Right atrium auricular region (tissue), 2 donors: Measurements from ENCODE around the gene CFHR5. TPM values are rescaled to one million over a fixed set of nuclear protein-coding genes. Genes with fewer than 3 reads are reported as not detected.
"Not testable (repeated sequence)": the region's sequence is repeated elsewhere in the genome, so short reads cannot be mapped to it uniquely, and the experiment has no call there.

Source experiments
- DNase-seq: peaks from one replicate; pipeline ENCODE4 v3.0.0-alpha.2; 2019; ENCODE audit warnings: low spot score
- H3K27ac ChIP-seq, 2 donors: fragments of 200-600 bp; sonication (generic); 1 replicate in 1 of 2; 2 replicates in 1 of 2; pipeline ENCODE4 v1.5.1; 2016 to 2019
- H3K27me3 ChIP-seq, 2 donors: fragments of 200-600 bp; sonication (generic); one replicate each; pipeline versions ENCODE4 v1.5.1 to v1.6.0; 2017 to 2019
- H3K36me3 ChIP-seq: fragments of 200-600 bp; sonication (generic); one replicate; pipeline ENCODE4 v1.5.1; 2016
- H3K4me1 ChIP-seq, 2 donors: fragments of 200-600 bp; sonication (generic); one replicate each; pipeline versions ENCODE4 v1.5.1 to v1.6.0; 2017 to 2019
- H3K4me3 ChIP-seq, 2 donors: fragments of 200-600 bp; sonication (generic); 1 replicate in 1 of 2; 2 replicates in 1 of 2; pipeline ENCODE4 v1.5.1; 2017 to 2019; ENCODE audit warnings: mild to moderate bottlenecking in 1 of 2, moderate library complexity in 1 of 2
- H3K9me3 ChIP-seq, 2 donors: fragments of 200-600 bp; sonication (generic); one replicate each; pipeline ENCODE4 v1.5.1; 2019
- CTCF ChIP-seq, 2 donors: fragments of 200-600 bp; sonication (generic); IDR thresholded peaks; one replicate each; pipeline ENCODE4 v1.5.1; 2019; ENCODE audit warnings: antibody characterized with exemption in 2 of 2
- total RNA-seq, 2 donors: library from RNA; depleted of rRNA; stranded (reverse); fragments of >200 nt; gene quantifications; one replicate each; pipeline ENCODE4 v1.1.0, GENCODE V29; 2016

CFHR5 gene
- total RNA-seq, 2 donors from 2014 or later: not detected

GRCh38 chr1:196955926-196956325 is 21.4 kb upstream of the CFHR5 start:
- H3K4me1 ChIP-seq: no peaks in the 10 kb centered on the region
- TF ChIP-seq CTCF (IDR thresholded peaks at IDR 0.05): no peak
- H3K27ac ChIP-seq: no peak overlapping the region
- H3K4me3 ChIP-seq: no peak overlapping the region
- no peaks in the 10 kb centered on the region for H3K9me3 ChIP-seq
- DNase-seq: no peak
- no peaks in the 10 kb centered on the region for H3K27me3 ChIP-seq
- no peaks in the 10 kb centered on the region for H3K36me3 ChIP-seq

- no peak overlapping the region for H3K4me3 ChIP-seq
- no peak for TF ChIP-seq CTCF (IDR thresholded peaks at IDR 0.05)
- no peaks in the 10 kb centered on the region for H3K27me3 ChIP-seq
- no peak for DNase-seq
- H3K27ac ChIP-seq: no peak overlapping the region
- H3K9me3 ChIP-seq: no peaks in the 10 kb centered on the region
- H3K36me3 ChIP-seq: no peaks in the 10 kb centered on the region
- H3K4me1 ChIP-seq: no peaks in the 10 kb centered on the region
Observed at GRCh38 chr1:196960854-196961253, 16.5 kb upstream of the CFHR5 start.

GRCh38 chr1:196970182-196970581 is 7.2 kb upstream of the CFHR5 start:
- Histone ChIP-seq H3K9me3 (no peaks in the 10 kb centered on the region), H3K4me3 (no peak overlapping the region), H3K36me3 (no peaks in the 10 kb centered on the region), H3K27me3 (no peaks in the 10 kb centered on the region), H3K27ac (no peak overlapping the region), H3K4me1 (no peaks in the 10 kb centered on the region)
- no peak for TF ChIP-seq CTCF (IDR thresholded peaks at IDR 0.05)
- no peak for DNase-seq

- H3K36me3 ChIP-seq: no peaks in the 10 kb centered on the region
- H3K4me3 ChIP-seq: no peak overlapping the region
- no peaks in the 10 kb centered on the region for H3K9me3 ChIP-seq
- no peaks in the 10 kb centered on the region for H3K27me3 ChIP-seq
- no peak for TF ChIP-seq CTCF (IDR thresholded peaks at IDR 0.05)
- no peak overlapping the region for H3K27ac ChIP-seq
- H3K4me1 ChIP-seq: no peaks in the 10 kb centered on the region
- DNase-seq: no peak
Observed at GRCh38 chr1:196976278-196976677, 1.1 kb upstream of the CFHR5 start.

GRCh38 chr1:196980859-196981258 is 3.5 kb downstream of the CFHR5 start:
- DNase-seq: no peak
- H3K9me3 ChIP-seq: no peaks in the 10 kb centered on the region
- no peaks in the 10 kb centered on the region for H3K27me3 ChIP-seq
- no peaks in the 10 kb centered on the region for H3K4me1 ChIP-seq
- no peak overlapping the region for H3K27ac ChIP-seq
- no peak for TF ChIP-seq CTCF (IDR thresholded peaks at IDR 0.05)
- no peaks in the 10 kb centered on the region for H3K36me3 ChIP-seq
- no peak overlapping the region for H3K4me3 ChIP-seq

- not testable (repeated sequence) for H3K4me3 ChIP-seq, H3K4me1 ChIP-seq, H3K36me3 ChIP-seq, DNase-seq, H3K27me3 ChIP-seq, H3K9me3 ChIP-seq, H3K27ac ChIP-seq
Observed at GRCh38 chr1:196982247-196982646, 4.9 kb downstream of the CFHR5 start.

GRCh38 chr1:196991919-196992651 is 14.7 kb downstream of the CFHR5 start:
- H3K36me3 ChIP-seq, H3K4me1 ChIP-seq, H3K4me3 ChIP-seq, DNase-seq, H3K27ac ChIP-seq, H3K9me3 ChIP-seq, H3K27me3 ChIP-seq: not testable (repeated sequence)
